Hypothalamus (tissue), 51 donors: ENCODE measurements around the gene PTPRN2.
"Not testable (repeated sequence)": the region's sequence is repeated elsewhere in the genome, so short reads cannot be mapped to it uniquely, and the experiment has no call there.

Source experiments
- DNase-seq, 51 donors: peaks; one replicate each; lab custom pipeline; 2025; lab: John Stamatoyannopoulos, UW

PTPRN2 gene

DNA sequence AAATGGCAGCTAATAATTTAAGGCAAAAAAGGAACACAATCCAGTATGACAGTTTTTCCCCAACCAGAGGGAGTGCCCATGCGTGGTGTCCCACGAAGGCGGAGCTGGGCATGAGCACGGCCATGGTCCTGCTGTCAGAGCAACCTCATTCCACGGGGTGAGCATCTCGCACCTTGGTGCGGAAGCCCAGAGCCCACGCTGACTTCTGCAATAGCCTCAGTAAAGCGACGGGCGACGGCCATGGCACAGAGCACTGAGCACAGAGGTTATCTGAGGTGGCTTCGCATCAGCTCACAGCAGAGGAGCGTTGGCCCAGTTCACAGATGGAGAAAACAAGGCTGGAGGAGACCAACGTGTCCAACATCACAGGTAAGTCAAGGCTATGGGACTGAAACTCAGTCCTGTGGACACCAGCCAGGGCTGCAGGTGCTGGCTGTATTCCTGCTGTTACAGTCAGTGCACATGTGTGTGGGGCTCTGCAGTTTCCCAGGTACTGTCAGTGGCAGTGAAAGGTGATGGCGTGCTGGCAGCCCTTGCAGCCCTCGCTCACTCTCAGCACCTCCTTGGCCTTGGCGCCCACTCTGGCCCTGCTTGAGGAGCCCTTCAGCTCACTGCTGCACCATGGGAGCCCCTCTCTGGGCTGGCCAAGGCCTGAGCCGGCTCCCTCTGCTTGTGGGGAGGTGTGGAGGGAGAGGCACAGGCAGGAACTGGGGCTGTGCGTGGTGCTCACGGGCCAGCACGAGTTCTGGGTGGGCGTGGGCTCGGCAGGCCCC lies 525.6 kb downstream of the PTPRN2 start:
- DNase-seq: no peak

DNA sequence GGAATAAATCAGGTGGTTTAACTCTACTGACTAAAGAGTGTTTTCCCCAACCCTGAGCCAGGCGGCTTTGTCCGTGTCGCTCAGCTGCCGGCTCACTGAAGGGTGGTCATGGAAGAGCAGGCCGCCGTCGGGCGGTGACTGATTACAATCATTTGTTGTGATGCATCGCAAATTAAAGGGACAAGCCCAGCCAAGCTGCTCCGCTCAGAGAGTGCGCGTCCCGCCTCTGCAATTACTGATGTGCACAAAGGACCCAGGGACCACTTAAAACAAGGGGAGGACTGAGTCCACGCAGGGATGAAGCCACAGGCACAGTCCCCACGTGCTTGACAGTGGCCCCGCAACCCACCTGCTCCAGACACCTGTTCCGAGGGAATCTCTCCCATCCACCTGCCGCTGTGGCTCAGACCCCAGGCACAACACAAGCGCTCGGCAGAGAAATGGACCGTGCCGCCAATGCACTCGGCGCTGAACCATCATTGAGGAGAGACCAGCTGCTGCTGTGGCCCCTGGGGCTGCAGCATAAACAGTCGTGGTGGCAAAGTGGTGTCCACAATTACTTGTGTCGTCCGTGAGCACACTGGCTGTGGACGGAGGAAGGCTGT lies 526.5 kb downstream of the PTPRN2 start:
- DNase-seq: no peak

GRCh38 chr7:158060216-158060615 lies 527.4 kb downstream of the PTPRN2 start:
- DNase-seq: no peak

- DNase-seq: no peak
Measured at GRCh38 chr7:158057446-158057845, 530.2 kb downstream of the PTPRN2 start.

DNA sequence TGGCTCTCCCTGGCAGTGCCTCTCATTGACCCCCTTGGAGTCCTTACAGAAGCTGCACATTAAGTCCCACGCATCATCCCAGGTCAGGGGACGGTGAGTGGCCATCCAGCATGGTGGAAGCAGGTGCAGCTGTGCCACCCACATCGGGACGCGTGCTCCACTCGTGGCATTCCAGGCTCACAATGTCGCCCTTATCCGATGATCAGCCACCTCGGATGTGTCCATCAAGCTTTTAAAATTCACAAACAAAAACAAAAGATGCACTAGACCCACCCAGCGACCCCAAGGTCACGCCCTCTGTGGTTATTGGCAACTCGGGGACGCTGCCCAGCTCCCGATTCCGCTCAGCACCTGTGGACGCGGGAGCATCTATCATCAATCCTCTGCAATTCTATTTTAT lies 530.9 kb downstream of the PTPRN2 start:
- DNase-seq: no peak

DNA sequence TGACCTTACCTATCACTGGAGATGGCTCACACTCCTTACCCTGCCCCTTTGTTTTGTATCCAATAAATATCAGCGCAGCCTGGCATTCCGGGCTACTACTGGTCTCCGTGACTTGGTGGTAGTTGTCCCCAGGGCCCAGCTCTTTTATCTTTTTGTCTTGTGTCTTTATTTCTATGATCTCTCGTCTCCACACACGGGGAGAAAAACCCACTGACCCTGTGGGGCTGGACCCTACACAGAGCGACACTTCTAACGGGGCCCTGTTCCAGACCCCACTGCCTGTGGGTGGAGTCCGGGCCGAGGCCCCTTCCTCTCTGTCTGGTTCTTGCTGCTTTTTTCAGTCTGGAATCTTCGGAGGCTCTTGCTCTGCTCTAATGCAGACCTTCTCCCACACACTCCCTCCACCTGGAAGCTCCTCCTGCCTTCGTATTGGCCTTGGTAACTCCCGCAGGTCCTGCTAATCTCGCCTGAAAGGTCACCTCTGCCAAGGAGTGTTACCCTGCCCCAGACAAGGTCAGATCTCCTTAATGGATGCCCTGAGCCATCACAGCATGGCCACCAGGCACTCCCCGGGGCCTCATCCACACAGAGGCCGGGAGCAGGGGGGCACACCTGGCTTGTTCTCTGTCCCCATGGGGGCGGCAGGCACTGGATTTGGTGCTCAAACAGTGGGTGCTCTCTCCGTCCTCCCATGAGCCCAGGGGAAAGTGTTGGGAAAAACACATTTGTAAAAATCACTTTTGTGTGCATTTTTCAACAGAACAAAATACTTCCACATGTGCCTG lies 531.7 kb downstream of the PTPRN2 start:
- no peak for DNase-seq

GRCh38 chr7:158054611-158055010 lies 533.0 kb downstream of the PTPRN2 start:
- DNase-seq: no peak

DNA sequence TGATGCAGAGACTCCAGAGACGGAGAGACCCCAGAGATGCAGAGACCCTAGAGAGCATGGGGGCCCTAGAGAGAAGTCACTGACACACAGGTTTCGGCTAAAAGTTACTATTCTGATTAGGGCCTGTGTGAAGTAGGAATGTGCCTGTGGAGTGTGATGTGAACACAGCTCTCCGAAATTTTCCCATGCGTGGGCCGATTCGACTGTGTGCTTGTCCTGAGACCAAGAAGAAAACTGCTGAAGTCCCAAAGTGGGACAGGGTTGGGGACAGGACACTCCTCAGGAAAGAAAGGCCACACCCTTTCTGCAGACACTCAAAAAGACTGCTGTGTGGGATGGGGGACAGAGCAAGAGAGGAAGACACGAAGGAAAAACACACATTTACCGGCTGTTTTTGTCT lies 533.5 kb downstream of the PTPRN2 start:
- no peak for DNase-seq

DNA sequence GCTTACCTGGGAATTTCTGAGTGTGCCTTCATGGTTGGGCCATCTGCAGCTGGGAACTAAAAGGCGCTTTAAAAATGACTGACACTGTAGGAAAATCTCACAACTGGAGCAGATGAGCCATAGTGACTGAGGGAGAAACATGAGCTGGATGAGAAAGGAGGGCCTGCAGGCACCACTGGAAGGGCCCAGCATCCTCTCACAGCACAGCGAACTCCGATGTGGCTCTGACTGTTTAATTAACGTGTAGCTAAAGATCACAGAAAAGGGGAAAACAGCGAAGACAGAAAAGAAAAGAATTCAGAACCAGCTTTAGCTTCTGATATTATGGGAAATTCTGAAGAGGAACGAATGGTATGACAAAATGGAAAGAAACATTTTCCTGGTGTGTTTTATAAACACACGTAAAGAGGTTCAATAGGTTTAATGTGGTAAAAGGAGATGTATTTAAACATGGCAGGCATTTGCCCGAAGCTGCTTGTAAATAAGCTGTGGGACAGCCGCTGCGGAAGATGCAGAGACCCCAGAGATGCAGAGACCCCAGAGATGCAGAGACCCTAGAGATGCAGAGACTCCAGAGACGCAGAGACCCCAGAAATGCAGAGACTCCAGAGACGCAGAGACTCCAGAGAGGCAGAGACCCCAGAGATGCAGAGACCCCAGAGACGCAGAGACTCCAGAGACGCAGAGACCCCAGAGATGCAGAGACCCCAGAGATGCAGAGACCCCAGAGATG lies 534.3 kb downstream of the PTPRN2 start:
- no peak for DNase-seq

DNA sequence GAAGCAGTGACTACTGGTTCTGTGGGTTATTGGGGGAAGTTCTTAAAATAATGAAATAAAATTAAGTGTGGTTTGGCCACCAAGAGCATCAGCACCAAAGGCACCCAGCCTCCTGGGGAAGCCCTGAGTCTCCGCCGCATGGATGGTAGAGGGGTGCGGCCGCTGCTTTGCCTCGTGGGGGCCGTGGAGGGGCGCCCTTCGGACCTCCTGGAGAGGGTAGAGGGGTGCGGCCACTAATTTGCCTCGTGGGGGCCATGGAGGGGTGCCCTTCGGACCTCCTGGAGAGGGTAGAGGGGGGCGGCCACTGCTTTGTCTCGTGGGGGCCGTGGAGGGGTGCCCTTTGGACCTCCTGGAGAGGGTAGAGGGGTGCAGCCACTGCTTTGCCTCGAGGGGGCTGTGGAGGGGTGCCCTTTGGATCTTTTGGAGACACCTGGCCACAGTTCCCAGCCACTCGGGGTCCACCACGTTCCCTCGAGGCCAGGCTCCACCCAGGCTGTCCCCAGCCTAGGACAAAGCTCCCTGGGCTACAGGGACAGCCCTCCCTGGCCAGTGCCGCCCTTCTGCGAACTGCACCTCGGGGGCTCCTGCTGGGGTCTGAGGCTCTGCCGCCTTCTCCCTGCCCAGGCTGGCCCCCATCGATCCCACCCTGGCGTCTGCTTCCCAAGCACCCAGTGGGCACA lies 535.1 kb downstream of the PTPRN2 start:
- no peak for DNase-seq

DNA sequence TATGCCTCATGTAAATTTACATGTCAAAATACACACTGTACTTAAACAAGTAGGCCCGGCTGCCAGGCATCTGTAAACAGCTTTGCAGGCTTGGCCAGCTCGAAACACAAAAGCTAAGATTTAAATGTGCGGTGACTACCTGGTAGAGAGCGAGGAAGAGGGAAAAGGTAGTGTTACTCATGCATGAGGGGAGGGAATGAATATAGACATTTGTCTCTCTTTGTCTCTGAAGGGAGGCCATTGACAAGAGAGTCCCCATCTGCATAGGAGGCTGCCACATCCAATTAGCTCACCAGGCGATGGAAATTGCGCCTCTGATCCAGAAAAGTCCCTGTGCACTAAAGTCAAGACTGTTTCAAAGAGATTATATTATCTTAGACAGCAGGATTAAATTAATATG lies 535.8 kb downstream of the PTPRN2 start:
- DNase-seq: no peak

DNA sequence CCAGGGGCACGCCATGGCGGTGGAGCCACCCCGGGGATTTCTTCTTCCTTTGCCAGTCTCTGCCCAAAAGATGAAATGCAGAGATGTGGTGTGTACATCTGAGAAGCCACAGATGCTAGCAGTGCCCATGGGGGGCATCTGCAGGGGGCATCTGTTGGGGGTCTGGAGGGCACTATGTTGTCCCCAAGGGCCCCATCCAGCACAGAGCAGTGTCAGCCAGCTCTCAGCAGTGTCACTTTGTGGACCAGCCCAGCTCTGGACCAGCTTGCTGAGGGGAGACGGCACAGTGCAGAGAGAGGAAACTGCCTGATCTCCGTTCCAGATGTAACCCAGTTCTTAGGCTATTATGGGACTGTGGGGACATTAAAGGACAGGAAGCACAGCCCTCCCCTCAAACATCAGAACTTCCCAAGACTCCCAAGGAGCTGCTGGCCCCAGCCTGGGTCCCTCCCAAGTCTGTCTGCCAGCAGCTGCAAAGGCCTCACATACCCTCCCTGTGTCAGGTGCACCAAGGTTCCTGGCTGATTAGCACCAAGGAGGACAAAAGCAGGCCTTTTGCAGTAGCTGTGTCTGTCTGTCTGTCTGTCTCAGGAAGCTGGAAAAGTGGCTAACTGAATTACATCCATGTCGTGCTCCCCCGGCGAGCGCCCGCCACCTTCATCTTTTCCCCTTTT lies 536.5 kb downstream of the PTPRN2 start:
- DNase-seq: no peak

GRCh38 chr7:158050441-158050977 lies 537.1 kb downstream of the PTPRN2 start:
- no peak for DNase-seq

- no peak for DNase-seq
Measured at GRCh38 chr7:158049271-158049670, 538.4 kb downstream of the PTPRN2 start.

- no peak for DNase-seq
Measured at GRCh38 chr7:158048569-158048968, 539.1 kb downstream of the PTPRN2 start.

DNA sequence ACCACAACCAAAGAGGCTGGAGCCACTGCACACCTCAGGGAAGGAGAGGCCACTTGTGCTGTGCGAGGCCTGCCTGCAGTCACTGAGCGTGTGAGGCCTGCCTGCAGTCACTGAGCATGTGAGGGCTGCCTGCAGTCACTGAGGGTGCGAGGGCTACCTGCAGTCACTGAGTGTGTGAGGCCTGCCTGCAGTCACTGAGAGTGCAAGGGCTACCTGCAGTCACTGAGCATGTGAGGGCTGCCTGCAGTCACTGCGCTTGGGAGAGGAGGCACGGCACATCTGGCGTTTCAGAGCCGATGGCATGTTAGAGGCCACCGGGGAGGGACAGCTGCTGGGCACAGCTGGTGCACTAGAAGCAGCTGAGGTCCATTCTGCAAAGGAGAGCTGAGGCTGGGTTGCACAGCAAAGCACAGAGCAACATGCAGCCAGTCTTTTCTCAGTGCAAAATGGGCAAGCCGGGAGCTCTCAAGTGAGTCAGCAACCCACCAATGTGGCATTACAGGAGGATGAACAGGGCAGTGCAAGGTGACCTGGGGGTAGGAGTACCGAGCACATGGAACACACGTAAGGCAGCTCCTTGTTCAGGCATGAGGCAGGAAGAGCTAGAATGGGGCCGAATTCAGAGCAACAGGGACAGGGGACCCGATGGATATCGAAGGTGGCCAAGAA lies 540.1 kb downstream of the PTPRN2 start:
- no peak for DNase-seq

DNA sequence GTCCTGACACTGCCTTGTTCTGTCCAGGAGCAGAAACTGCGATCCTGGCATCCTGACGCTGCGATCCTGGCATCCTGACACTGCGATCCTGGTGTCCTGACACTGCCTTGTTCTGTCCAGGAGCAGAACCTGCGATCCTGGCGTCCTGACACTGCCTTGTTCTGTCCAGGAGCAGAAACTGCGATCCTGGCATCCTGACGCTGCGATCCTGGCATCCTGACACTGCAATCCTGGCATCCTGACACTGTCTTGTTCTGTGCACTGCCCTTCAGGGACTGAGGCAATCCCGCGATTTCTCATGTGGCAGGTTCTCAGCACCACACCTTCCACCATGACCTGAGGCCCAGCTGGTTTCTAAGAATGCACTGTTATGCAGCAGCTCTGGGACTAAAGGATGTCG lies 541.4 kb downstream of the PTPRN2 start:
- DNase-seq: not testable (repeated sequence)

GRCh38 chr7:158044482-158044823 lies 543.2 kb downstream of the PTPRN2 start:
- DNase-seq: no peak
